Measurements from ENCODE around the gene ATP11A. TPM values are rescaled to one million over a fixed set of nuclear protein-coding genes. Genes with fewer than 3 reads are reported as not detected.

Gene ATP11A
- total RNA-seq, 2 donors from 2014 or later, result 122 to 140 TPM

- Histone ChIP-seq H3K4me3 (ENCODE audit: low read length) (no peak overlapping the region), H3K4me1 (ENCODE audit: control insufficient read depth, insufficient read depth, low read length) (peaks cover 8% of the 10 kb centered on the region), H3K9me3 (ENCODE audit: control insufficient read depth, low read length) (peaks cover 11% of the 10 kb centered on the region), H3K36me3 (ENCODE audit: control insufficient read depth, insufficient read depth, low read length) (peaks cover 11% of the 10 kb centered on the region), H3K27ac (ENCODE audit: low read depth, low read length) (peak overlapping the region; percentile 44), H3K9ac (ENCODE audit: extremely low read depth, low read length, poor library complexity, severe bottlenecking) (no peak overlapping the region), H3K27me3 (ENCODE audit: control insufficient read depth, insufficient read depth, low read length, poor library complexity, severe bottlenecking) (no peaks in the 10 kb centered on the region)
- peak; percentile 43 for DNase-seq
- peaks cover 30% of the 10 kb centered on the region for H3K4me1 Mint-ChIP-seq
- H3K9me3 Mint-ChIP-seq, result no peaks in the 10 kb centered on the region
- no peaks in the 10 kb centered on the region for H3K27me3 Mint-ChIP-seq (ENCODE audit: insufficient read depth)
- 92% methylated on average over 30 to 39 of the region's 39 CpGs for WGBS, 2 experiments (ENCODE audit: insufficient coverage in 1 of 2, insufficient read length in 1 of 2)
- H3K27ac Mint-ChIP-seq, result no peak overlapping the region
- H3K4me3 Mint-ChIP-seq, result no peak overlapping the region
- no peak for TF ChIP-seq CTCF (conservative IDR thresholded peaks at IDR 0.05)
- H3K36me3 Mint-ChIP-seq (ENCODE audit: low read depth), result peaks cover 19% of the 10 kb centered on the region
These were observed 208.2 kb downstream of the ATP11A start for GRCh38 chr13:112897956-112898620.

GRCh38 chr13:112898621-112899280 lies 208.9 kb downstream of the ATP11A start:
- H3K4me3 ChIP-seq (ENCODE audit: low read length), result no peak overlapping the region
- peak; percentile 47 for DNase-seq
- Mint-ChIP-seq H3K27ac (no peak overlapping the region), H3K36me3 (ENCODE audit: low read depth) (peaks cover 26% of the 10 kb centered on the region), H3K4me1 (peaks cover 23% of the 10 kb centered on the region), H3K9me3 (no peaks in the 10 kb centered on the region), H3K4me3 (no peak overlapping the region), H3K27me3 (ENCODE audit: insufficient read depth) (no peaks in the 10 kb centered on the region)
- TF ChIP-seq CTCF (conservative IDR thresholded peaks at IDR 0.05), result no peak
- 91 to 93% methylated on average over 19 to 26 of the region's 26 CpGs for WGBS, 2 experiments (ENCODE audit: insufficient coverage in 1 of 2, insufficient read length in 1 of 2)
- peaks cover 18% of the 10 kb centered on the region for H3K36me3 ChIP-seq (ENCODE audit: control insufficient read depth, insufficient read depth, low read length)
- H3K9ac ChIP-seq (ENCODE audit: extremely low read depth, low read length, poor library complexity, severe bottlenecking), result no peak overlapping the region
- H3K9me3 ChIP-seq (ENCODE audit: control insufficient read depth, low read length), result peaks cover 15% of the 10 kb centered on the region
- H3K27ac ChIP-seq (ENCODE audit: low read depth, low read length), result peak overlapping the region; percentile 44
- H3K4me1 ChIP-seq (ENCODE audit: control insufficient read depth, insufficient read depth, low read length), result peaks cover 1% of the 10 kb centered on the region
- H3K27me3 ChIP-seq (ENCODE audit: control insufficient read depth, insufficient read depth, low read length, poor library complexity, severe bottlenecking), result no peaks in the 10 kb centered on the region

- Mint-ChIP-seq H3K9me3 (peaks cover 3% of the 10 kb centered on the region), H3K36me3 (ENCODE audit: low read depth) (peaks cover 32% of the 10 kb centered on the region), H3K27me3 (ENCODE audit: insufficient read depth) (no peaks in the 10 kb centered on the region), H3K4me1 (peaks cover 23% of the 10 kb centered on the region), H3K27ac (no peak overlapping the region), H3K4me3 (no peak overlapping the region)
- H3K4me3 ChIP-seq (ENCODE audit: low read length), result no peak overlapping the region
- peak; percentile 35 for DNase-seq
- H3K27ac ChIP-seq (ENCODE audit: low read depth, low read length), result peak overlapping the region; percentile 44
- H3K27me3 ChIP-seq (ENCODE audit: control insufficient read depth, insufficient read depth, low read length, poor library complexity, severe bottlenecking), result no peaks in the 10 kb centered on the region
- peaks cover 23% of the 10 kb centered on the region for H3K9me3 ChIP-seq (ENCODE audit: control insufficient read depth, low read length)
- H3K36me3 ChIP-seq (ENCODE audit: control insufficient read depth, insufficient read depth, low read length), result peaks cover 24% of the 10 kb centered on the region
- no peak overlapping the region for H3K9ac ChIP-seq (ENCODE audit: extremely low read depth, low read length, poor library complexity, severe bottlenecking)
- H3K4me1 ChIP-seq (ENCODE audit: control insufficient read depth, insufficient read depth, low read length), result no peaks in the 10 kb centered on the region
- 94 to 96% methylated on average over 20 to 29 of the region's 29 CpGs for WGBS, 2 experiments (ENCODE audit: insufficient coverage in 1 of 2, insufficient read length in 1 of 2)
- TF ChIP-seq CTCF (conservative IDR thresholded peaks at IDR 0.05), result no peak
These were observed 209.7 kb downstream of the ATP11A start for GRCh38 chr13:112899281-112900225.

Measured in endodermal cell (in vitro differentiated cells).